ENCODE data around the gene ZNF362. TPM values are rescaled to one million over a fixed set of nuclear protein-coding genes. Genes with fewer than 3 reads are reported as not detected.

ZNF362 gene
- total RNA-seq, 1 experiment from 2014 or later: 10.8 TPM

DNA sequence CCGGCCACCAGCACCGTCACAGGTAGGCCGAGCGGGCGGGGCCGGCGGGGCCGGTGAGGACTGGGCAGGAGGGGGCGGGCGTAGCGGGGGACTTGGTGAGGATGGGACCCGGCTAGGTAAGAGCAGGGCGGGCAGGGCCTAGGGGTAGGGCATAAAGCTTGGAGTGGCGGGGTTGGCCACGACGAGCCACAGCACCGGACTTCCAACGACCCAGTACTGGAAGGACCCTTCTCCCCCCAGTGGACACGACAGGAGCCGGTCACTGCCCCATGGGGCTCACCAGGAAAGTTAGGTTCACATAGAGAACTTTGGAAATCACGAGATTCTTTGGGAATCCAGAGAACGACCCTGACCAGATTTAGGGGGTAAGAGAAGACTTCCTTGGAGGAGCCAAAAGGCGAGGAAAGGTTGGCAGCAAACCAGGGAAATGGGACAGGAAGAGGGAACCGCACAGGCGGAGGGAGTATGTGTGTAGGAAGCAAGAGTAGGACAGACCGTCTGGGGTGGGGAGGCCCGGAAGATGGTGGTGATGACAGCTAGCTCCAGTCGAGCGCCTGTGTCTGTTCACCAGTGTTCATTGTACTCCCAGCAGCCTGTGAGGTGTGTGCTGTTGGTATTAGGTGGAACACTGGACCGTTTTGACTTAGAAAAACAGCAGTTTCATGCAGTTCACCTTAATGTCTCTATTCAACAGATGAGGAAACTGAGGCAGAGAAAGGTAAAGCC, 20.4 kb downstream of the ZNF362 start:
- DNase-seq (no peak), ATAC-seq (no peak)
- Histone ChIP-seq H2AFZ (ENCODE audit: low read length) (no peak overlapping the region), H3K4me2 (ENCODE audit: low read length) (no peak overlapping the region), H3K36me3 (ENCODE audit: low read depth, low read length) (no peaks in the 10 kb centered on the region), H3K27me3 (ENCODE audit: low read length) (no peaks in the 10 kb centered on the region), H4K20me1 (ENCODE audit: low read length) (no peaks in the 10 kb centered on the region), H3K27ac (ENCODE audit: low read length) (no peak overlapping the region), H3F3A (ENCODE audit: low read length, unreplicated experiment) (no peaks in the 10 kb centered on the region), H3K79me2 (ENCODE audit: low read length) (no peaks in the 10 kb centered on the region), H3K4me1 (ENCODE audit: insufficient read depth, low read length) (peaks cover 4% of the 10 kb centered on the region; the same call in 1 of the 2 replicates), H3K4me3 (ENCODE audit: low read length) (no peak overlapping the region), H3K9me3 (ENCODE audit: low read length) (no peaks in the 10 kb centered on the region), H3K9ac (ENCODE audit: low read length) (no peak overlapping the region), H3K9me2 (replicated peaks; ENCODE audit: low read length) (no peaks in the 10 kb centered on the region)
- ChIA-PET POLR2A (ENCODE audit: unreplicated experiment) (no interaction called here), CTCF (no interaction called here)
- TF ChIP-seq, protein P1, sequence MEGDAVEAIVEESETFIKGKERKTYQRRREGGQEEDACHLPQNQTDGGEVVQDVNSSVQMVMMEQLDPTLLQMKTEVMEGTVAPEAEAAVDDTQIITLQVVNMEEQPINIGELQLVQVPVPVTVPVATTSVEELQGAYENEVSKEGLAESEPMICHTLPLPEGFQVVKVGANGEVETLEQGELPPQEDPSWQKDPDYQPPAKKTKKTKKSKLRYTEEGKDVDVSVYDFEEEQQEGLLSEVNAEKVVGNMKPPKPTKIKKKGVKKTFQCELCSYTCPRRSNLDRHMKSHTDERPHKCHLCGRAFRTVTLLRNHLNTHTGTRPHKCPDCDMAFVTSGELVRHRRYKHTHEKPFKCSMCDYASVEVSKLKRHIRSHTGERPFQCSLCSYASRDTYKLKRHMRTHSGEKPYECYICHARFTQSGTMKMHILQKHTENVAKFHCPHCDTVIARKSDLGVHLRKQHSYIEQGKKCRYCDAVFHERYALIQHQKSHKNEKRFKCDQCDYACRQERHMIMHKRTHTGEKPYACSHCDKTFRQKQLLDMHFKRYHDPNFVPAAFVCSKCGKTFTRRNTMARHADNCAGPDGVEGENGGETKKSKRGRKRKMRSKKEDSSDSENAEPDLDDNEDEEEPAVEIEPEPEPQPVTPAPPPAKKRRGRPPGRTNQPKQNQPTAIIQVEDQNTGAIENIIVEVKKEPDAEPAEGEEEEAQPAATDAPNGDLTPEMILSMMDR (conservative IDR thresholded peaks at IDR 0.05; ENCODE audit: low read depth, low read length): no peak
- TF ChIP-seq EZH2 (IDR thresholded peaks at IDR 0.05; ENCODE audit: low read length, unreplicated experiment) (no peak), EZH2phosphoT487 (IDR thresholded peaks at IDR 0.05; ENCODE audit: borderline replicate concordance, low read length) (no peak)
- intact Hi-C loops (cut with micrococcal nuclease): no loop called here
- no TSS peak for BruUV-seq (replicated peaks)

DNA sequence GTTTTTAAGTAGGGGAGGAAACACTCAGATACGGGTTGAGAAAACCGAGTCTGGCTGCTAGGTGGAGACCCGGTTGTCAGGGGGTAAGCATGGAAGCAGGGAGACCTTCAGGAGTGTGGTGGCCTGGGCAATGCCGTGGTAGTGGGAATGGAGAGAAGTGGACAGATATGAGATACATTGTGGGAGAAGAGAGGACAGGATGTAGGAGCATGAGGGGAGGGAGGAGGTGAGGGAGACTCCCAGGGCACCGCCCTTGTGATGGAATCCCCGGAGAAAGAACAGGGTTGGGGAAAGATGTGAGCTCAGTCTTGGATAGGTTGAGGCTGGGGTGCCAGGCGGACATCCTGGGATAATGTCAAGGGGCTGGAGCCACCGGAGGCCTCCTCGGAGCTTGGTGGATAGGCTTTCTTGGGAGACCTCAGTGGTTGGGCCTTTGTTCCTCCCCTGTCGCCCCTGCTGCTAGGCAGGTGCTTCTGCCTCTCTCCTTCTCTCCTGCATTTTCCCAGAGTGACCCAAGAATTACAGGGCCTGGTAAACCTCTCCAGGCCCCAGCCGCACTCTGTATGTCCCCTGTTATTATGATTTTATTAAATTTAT, 21.3 kb downstream of the ZNF362 start:
- no peaks in the 10 kb centered on the region for H3F3A ChIP-seq (ENCODE audit: low read length, unreplicated experiment)
- H3K4me2 ChIP-seq (ENCODE audit: low read length): no peak overlapping the region
- CTCF ChIA-PET: interaction anchor here (2.0 kb wide), 1 partner anchor 18 kb away, joined by 6 read pairs; no protein-coding TSS in a partner anchor
- TF ChIP-seq, protein P1 (conservative IDR thresholded peaks at IDR 0.05; ENCODE audit: low read depth, low read length): no peak
- TF ChIP-seq EZH2phosphoT487 (IDR thresholded peaks at IDR 0.05; ENCODE audit: borderline replicate concordance, low read length) (no peak), EZH2 (IDR thresholded peaks at IDR 0.05; ENCODE audit: low read length, unreplicated experiment) (no peak)
- no TSS peak for BruUV-seq (replicated peaks)
- H3K9me3 ChIP-seq (ENCODE audit: low read length): no peaks in the 10 kb centered on the region
- peaks cover 4% of the 10 kb centered on the region; the same call in 1 of the 2 replicates for H3K4me1 ChIP-seq (ENCODE audit: insufficient read depth, low read length)
- H2AFZ ChIP-seq (ENCODE audit: low read length): no peak overlapping the region
- no peaks in the 10 kb centered on the region for H3K27me3 ChIP-seq (ENCODE audit: low read length)
- POLR2A ChIA-PET (ENCODE audit: unreplicated experiment): no interaction called here
- DNase-seq (no peak), ATAC-seq (no peak)
- intact Hi-C loops (cut with micrococcal nuclease): no loop called here
- H4K20me1 ChIP-seq (ENCODE audit: low read length): no peaks in the 10 kb centered on the region
- no peak overlapping the region for H3K27ac ChIP-seq (ENCODE audit: low read length)
- H3K4me3 ChIP-seq (ENCODE audit: low read length): no peak overlapping the region
- no peaks in the 10 kb centered on the region for H3K79me2 ChIP-seq (ENCODE audit: low read length)
- no peaks in the 10 kb centered on the region for H3K36me3 ChIP-seq (ENCODE audit: low read depth, low read length)
- H3K9me2 ChIP-seq (replicated peaks; ENCODE audit: low read length): no peaks in the 10 kb centered on the region
- no peak overlapping the region for H3K9ac ChIP-seq (ENCODE audit: low read length)

DNA sequence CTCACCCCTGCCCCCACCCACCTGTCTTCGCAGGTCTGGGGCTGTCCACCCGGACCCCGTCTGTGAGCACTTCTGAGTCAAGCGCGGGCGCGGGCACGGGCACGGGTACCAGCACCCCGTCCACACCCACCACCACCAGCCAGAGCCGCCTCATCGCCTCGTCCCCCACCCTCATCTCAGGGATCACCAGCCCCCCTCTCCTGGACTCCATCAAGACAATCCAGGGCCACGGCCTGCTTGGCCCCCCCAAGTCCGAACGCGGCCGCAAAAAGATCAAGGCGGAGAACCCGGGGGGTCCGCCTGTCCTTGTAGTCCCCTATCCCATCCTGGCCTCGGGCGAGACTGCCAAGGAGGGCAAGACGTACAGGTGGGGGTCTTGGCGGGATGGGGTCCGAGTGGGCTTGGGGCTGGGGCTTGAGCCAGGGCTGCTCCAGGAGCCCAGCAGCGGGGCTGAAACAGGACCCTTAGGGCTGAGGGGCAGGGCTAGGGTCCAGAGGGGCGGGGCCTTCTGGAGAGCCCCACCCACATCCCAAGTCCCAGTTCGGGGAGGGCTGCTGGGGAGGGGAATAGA, 23.9 kb downstream of the ZNF362 start:
- intact Hi-C loops (cut with micrococcal nuclease): no loop called here
- CTCF ChIA-PET: no interaction called here
- BruUV-seq (replicated peaks): no TSS peak

More for the DNA sequence above, 23.9 kb downstream of the ZNF362 start:
- H4K20me1 ChIP-seq (ENCODE audit: low read length): no peaks in the 10 kb centered on the region
- no peaks in the 10 kb centered on the region for H3K4me1 ChIP-seq (ENCODE audit: insufficient read depth, low read length)
- H2AFZ ChIP-seq (ENCODE audit: low read length): no peak overlapping the region
- H3K9me2 ChIP-seq (replicated peaks; ENCODE audit: low read length): no peaks in the 10 kb centered on the region
- no peaks in the 10 kb centered on the region for H3F3A ChIP-seq (ENCODE audit: low read length, unreplicated experiment)
- H3K36me3 ChIP-seq (ENCODE audit: low read depth, low read length): no peaks in the 10 kb centered on the region
- ATAC-seq (no peak), DNase-seq (no peak)
- POLR2A ChIA-PET (ENCODE audit: unreplicated experiment): no interaction called here
- no peak overlapping the region for H3K27ac ChIP-seq (ENCODE audit: low read length)
- H3K9ac ChIP-seq (ENCODE audit: low read length): no peak overlapping the region
- H3K79me2 ChIP-seq (ENCODE audit: low read length): no peaks in the 10 kb centered on the region
- H3K4me3 ChIP-seq (ENCODE audit: low read length): no peak overlapping the region
- no peak overlapping the region for H3K4me2 ChIP-seq (ENCODE audit: low read length)
- H3K27me3 ChIP-seq (ENCODE audit: low read length): no peaks in the 10 kb centered on the region
- TF ChIP-seq, protein P1 (conservative IDR thresholded peaks at IDR 0.05; ENCODE audit: low read depth, low read length): no peak
- TF ChIP-seq EZH2 (IDR thresholded peaks at IDR 0.05; ENCODE audit: low read length, unreplicated experiment) (no peak), EZH2phosphoT487 (IDR thresholded peaks at IDR 0.05; ENCODE audit: borderline replicate concordance, low read length) (no peak)
- H3K9me3 ChIP-seq (ENCODE audit: low read length): no peaks in the 10 kb centered on the region
